OCI-LY7 (cell line): ENCODE data around the gene HSD17B2. TPM values are rescaled to one million over a fixed set of nuclear protein-coding genes. Genes with fewer than 3 reads are reported as not detected.

Source experiments
- BruUV-seq: library from RNA; stranded (reverse); fragments of 400-500 nt; replicated peaks from 2 replicates; lab custom pipeline; 2021; lab: Mats Ljungman, UMichigan
- CTCF ChIA-PET: fragments of 300-600 bp; sonication (Branson Sonifier 250); formaldehyde crosslinking; loops from one replicate; lab custom pipeline; 2022; ENCODE audit warnings: antibody characterized with exemption; ENCODE audit not compliant: unreplicated experiment; lab: Charles Lee
- POLR2A ChIA-PET: fragments of 300-600 bp; sonication (Branson Sonifier 250); formaldehyde crosslinking; loops from one replicate; lab custom pipeline; 2022; ENCODE audit warnings: antibody characterized with exemption; lab: Charles Lee
- DNase-seq: peaks from one replicate; pipeline ENCODE4 v3.0.0-alpha.2; 2015; ENCODE audit warnings: low spot score
- H2AFZ ChIP-seq: fragments of 200-600 bp; sonication (generic), shearing (Covaris generic); 2 replicates; pipeline ENCODE4 v1.6.1; 2014; ENCODE audit warnings: mild to moderate bottlenecking, antibody characterized with exemption, low read length, moderate library complexity
- H3K27ac ChIP-seq: fragments of 200-600 bp; sonication (generic); 2 replicates; pipeline ENCODE4 v1.5.1; 2014; ENCODE audit warnings: mixed run types, low read depth, mild to moderate bottlenecking, moderate library complexity, low read length, inconsistent platforms; ENCODE audit not compliant: poor library complexity, severe bottlenecking
- H3K36me3 ChIP-seq: fragments of 200-600 bp; sonication (generic); 2 replicates; pipeline ENCODE4 v1.6.1; 2014; ENCODE audit warnings: mild to moderate bottlenecking, antibody characterized with exemption, low read length, moderate library complexity, mixed read lengths; ENCODE audit not compliant: insufficient read depth
- H3K4me1 ChIP-seq: fragments of 200-600 bp; sonication (generic); 2 replicates; pipeline ENCODE4 v1.5.1; 2014; ENCODE audit warnings: mild to moderate bottlenecking, low read length; ENCODE audit not compliant: insufficient read depth, poor library complexity, severe bottlenecking
- H3K4me2 ChIP-seq: fragments of 200-600 bp; sonication (generic); 2 replicates; pipeline ENCODE4 v1.6.1; 2014; ENCODE audit warnings: mild to moderate bottlenecking, low read length
- H3K4me3 ChIP-seq: fragments of 200-600 bp; sonication (generic); 2 replicates; pipeline ENCODE4 v1.5.1; 2014; ENCODE audit warnings: mild to moderate bottlenecking, low read depth, low read length; ENCODE audit not compliant: poor library complexity, severe bottlenecking
- H3K79me2 ChIP-seq: fragments of 200-600 bp; sonication (generic); 2 replicates; pipeline ENCODE4 v1.6.1; 2016; ENCODE audit warnings: low read depth, mild to moderate bottlenecking, low read length, moderate library complexity, mixed read lengths; ENCODE audit not compliant: insufficient read depth
- H3K9me2 ChIP-seq: fragments of 200-600 bp; sonication (generic); 2 replicates; pipeline ENCODE4 v1.6.1; 2016; ENCODE audit warnings: mild to moderate bottlenecking, low read length, mixed read lengths; ENCODE audit not compliant: insufficient read depth
- H3K9me3 ChIP-seq: fragments of 200-600 bp; sonication (generic); 2 replicates; pipeline ENCODE4 v1.6.1; 2014; ENCODE audit warnings: mild to moderate bottlenecking, mixed run types, low read length, mixed read lengths
- H4K20me1 ChIP-seq: fragments of 200-600 bp; sonication (generic); 2 replicates; pipeline ENCODE4 v1.6.1; 2014; ENCODE audit warnings: mild to moderate bottlenecking, antibody characterized with exemption, low read length, moderate library complexity, mixed read lengths; ENCODE audit not compliant: insufficient read depth
- EZH2phosphoT487 ChIP-seq: fragments of 200-600 bp; sonication (generic); IDR thresholded peaks from 2 replicates; pipeline ENCODE4 v1.6.1; 2018; ENCODE audit warnings: low read depth, borderline replicate concordance, mild to moderate bottlenecking, mixed run types, antibody characterized with exemption, low read length, moderate library complexity, mixed read lengths
- intact Hi-C: fragments of 100-400 bp; cut with micrococcal nuclease; formaldehyde crosslinking; loops from one replicate; pipeline ENCODE4 v1.10.0; 2022; ENCODE audit not compliant: unreplicated experiment
- total RNA-seq, 2 experiments: library from RNA; depleted of rRNA in 1 of 2; stranded (reverse); fragments of >200 nt in 1 of 2; shearing (Covaris generic) in 1 of 2; gene quantifications; 2 replicates each; pipeline ENCODE4 v1.2.3, GENCODE V29; 2014 to 2022
- TF ChIP-seq, protein P1 (sequence below): fragments of 200-600 bp; sonication (generic); conservative IDR thresholded peaks from 2 replicates; pipeline ENCODE4 v1.5.1; 2014; ENCODE audit warnings: mild to moderate bottlenecking, antibody characterized with exemption, low read length, moderate library complexity, mixed read lengths

HSD17B2 gene
- total RNA-seq, 2 experiments from 2014 or later, result not detected

- Histone ChIP-seq H3K36me3 (no peaks in the 10 kb centered on the region), H3K9me2 (no peaks in the 10 kb centered on the region), H4K20me1 (no peaks in the 10 kb centered on the region), H3K27ac (no peak overlapping the region), H2AFZ (no peak overlapping the region), H3K9me3 (no peaks in the 10 kb centered on the region), H3K4me1 (no peaks in the 10 kb centered on the region), H3K79me2 (no peaks in the 10 kb centered on the region), H3K4me2 (no peak overlapping the region), H3K4me3 (no peak overlapping the region)
- no peak for DNase-seq
- intact Hi-C loops, result no loop called here
- BruUV-seq, result no TSS peak
- TF ChIP-seq EZH2phosphoT487, result no peak
- TF ChIP-seq, protein P1, sequence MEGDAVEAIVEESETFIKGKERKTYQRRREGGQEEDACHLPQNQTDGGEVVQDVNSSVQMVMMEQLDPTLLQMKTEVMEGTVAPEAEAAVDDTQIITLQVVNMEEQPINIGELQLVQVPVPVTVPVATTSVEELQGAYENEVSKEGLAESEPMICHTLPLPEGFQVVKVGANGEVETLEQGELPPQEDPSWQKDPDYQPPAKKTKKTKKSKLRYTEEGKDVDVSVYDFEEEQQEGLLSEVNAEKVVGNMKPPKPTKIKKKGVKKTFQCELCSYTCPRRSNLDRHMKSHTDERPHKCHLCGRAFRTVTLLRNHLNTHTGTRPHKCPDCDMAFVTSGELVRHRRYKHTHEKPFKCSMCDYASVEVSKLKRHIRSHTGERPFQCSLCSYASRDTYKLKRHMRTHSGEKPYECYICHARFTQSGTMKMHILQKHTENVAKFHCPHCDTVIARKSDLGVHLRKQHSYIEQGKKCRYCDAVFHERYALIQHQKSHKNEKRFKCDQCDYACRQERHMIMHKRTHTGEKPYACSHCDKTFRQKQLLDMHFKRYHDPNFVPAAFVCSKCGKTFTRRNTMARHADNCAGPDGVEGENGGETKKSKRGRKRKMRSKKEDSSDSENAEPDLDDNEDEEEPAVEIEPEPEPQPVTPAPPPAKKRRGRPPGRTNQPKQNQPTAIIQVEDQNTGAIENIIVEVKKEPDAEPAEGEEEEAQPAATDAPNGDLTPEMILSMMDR, result no peak
- CTCF ChIA-PET, result no interaction called here
- POLR2A ChIA-PET, result no interaction called here
Observed at GRCh38 chr16:82124651-82125050, 89.6 kb downstream of the HSD17B2 start.

GRCh38 chr16:82129881-82130280, 94.8 kb downstream of the HSD17B2 start:
- no peaks in the 10 kb centered on the region for H3K36me3 ChIP-seq
- TF ChIP-seq, protein P1, result no peak
- TF ChIP-seq EZH2phosphoT487, result no peak

GRCh38 chr16:82133798-82134197, 98.7 kb downstream of the HSD17B2 start:
- no peaks in the 10 kb centered on the region for H3K9me3 ChIP-seq
- no peaks in the 10 kb centered on the region for H3K4me1 ChIP-seq
- DNase-seq, result no peak
- no peak overlapping the region for H3K4me2 ChIP-seq
- no peak overlapping the region for H2AFZ ChIP-seq
- intact Hi-C loops, result no loop called here
- TF ChIP-seq EZH2phosphoT487, result no peak
- TF ChIP-seq, protein P1, result no peak
- ChIA-PET CTCF (no interaction called here), POLR2A (no interaction called here)
- no peaks in the 10 kb centered on the region for H3K79me2 ChIP-seq
- no peaks in the 10 kb centered on the region for H4K20me1 ChIP-seq
- no TSS peak for BruUV-seq
- no peak overlapping the region for H3K27ac ChIP-seq
- H3K9me2 ChIP-seq, result no peaks in the 10 kb centered on the region
- H3K4me3 ChIP-seq, result no peak overlapping the region
- H3K36me3 ChIP-seq, result no peaks in the 10 kb centered on the region

More at GRCh38 chr16:82129881-82130280, 94.8 kb downstream of the HSD17B2 start:
- no TSS peak for BruUV-seq
- Histone ChIP-seq H3K27ac (no peak overlapping the region), H2AFZ (no peak overlapping the region), H3K79me2 (no peaks in the 10 kb centered on the region), H3K4me1 (no peaks in the 10 kb centered on the region), H4K20me1 (no peaks in the 10 kb centered on the region), H3K4me2 (no peak overlapping the region), H3K4me3 (no peak overlapping the region), H3K9me3 (no peaks in the 10 kb centered on the region), H3K9me2 (no peaks in the 10 kb centered on the region)
- intact Hi-C loops, result no loop called here
- POLR2A ChIA-PET, result no interaction called here
- CTCF ChIA-PET, result no interaction called here
- DNase-seq, result no peak
